Left ventricle myocardium inferior (tissue), 1 donor: ENCODE data around the gene RAD51AP2. TPM values are rescaled to one million over a fixed set of nuclear protein-coding genes. Genes with fewer than 3 reads are reported as not detected.

Experiments
- DNase-seq: peaks from one replicate; pipeline ENCODE4 v3.0.0-alpha.2; 2020
- H3K27ac ChIP-seq: fragments of 200-600 bp; replicated peaks from 2 replicates; pipeline ENCODE4 v1.8.0; 2021
- H3K27me3 ChIP-seq: fragments of 200-600 bp; 2 replicates; pipeline ENCODE4 v1.8.0; 2021; ENCODE audit warnings: low read depth
- H3K36me3 ChIP-seq: fragments of 200-600 bp; 2 replicates; pipeline ENCODE4 v1.8.0; 2021
- H3K4me1 ChIP-seq: fragments of 200-600 bp; 2 replicates; pipeline ENCODE4 v1.8.0; 2021
- H3K4me3 ChIP-seq: fragments of 200-600 bp; 2 replicates; pipeline ENCODE4 v1.8.0; 2021; ENCODE audit warnings: mild to moderate bottlenecking, moderate library complexity
- H3K9me3 ChIP-seq: fragments of 200-600 bp; replicated peaks from 2 replicates; pipeline ENCODE4 v1.8.0; 2021
- CTCF ChIP-seq: fragments of 200-600 bp; IDR thresholded peaks from 2 replicates; pipeline ENCODE4 v1.8.0; 2021; ENCODE audit warnings: antibody characterized with exemption, mild to moderate bottlenecking, borderline replicate concordance
- intact Hi-C: fragments of 100-400 bp; cut with micrococcal nuclease; formaldehyde crosslinking; loops from one replicate; pipeline ENCODE4 v1.11.0; 2022
- total RNA-seq: library from RNA; stranded (reverse); fragmentation: NEBNext Ultra II Directional; extraction: Animal tissue kit (Norgen Biotek cat#: 25700); gene quantifications from one replicate; pipeline ENCODE4 v1.2.1, GENCODE V29; 2021
- donor health status: DM: no; HTN: yes; CAD: no; lungs with severe emphysema.

Gene RAD51AP2
- total RNA-seq, 1 donor from 2014 or later, result 0.14 TPM

GRCh38 chr2:17550907-17551306, 32.7 kb upstream of the RAD51AP2 start:
- H3K9me3 ChIP-seq, result no peaks in the 10 kb centered on the region
- no peaks in the 10 kb centered on the region for H3K4me1 ChIP-seq
- no peaks in the 10 kb centered on the region for H3K36me3 ChIP-seq
- H3K27me3 ChIP-seq, result peaks cover 8% of the 10 kb centered on the region
- no peak overlapping the region for H3K4me3 ChIP-seq
- no peak overlapping the region for H3K27ac ChIP-seq
- TF ChIP-seq CTCF, result no peak
- DNase-seq, result no peak
- intact Hi-C loops, result no loop called here

GRCh38 chr2:17547737-17548136, 29.5 kb upstream of the RAD51AP2 start:
- no peak for DNase-seq
- peaks cover 20% of the 10 kb centered on the region for H3K27me3 ChIP-seq
- no peak overlapping the region for H3K27ac ChIP-seq
- no peaks in the 10 kb centered on the region for H3K9me3 ChIP-seq
- no peak overlapping the region for H3K4me3 ChIP-seq
- H3K4me1 ChIP-seq, result no peaks in the 10 kb centered on the region
- no peaks in the 10 kb centered on the region for H3K36me3 ChIP-seq
- TF ChIP-seq CTCF, result no peak
- intact Hi-C loops, result no loop called here

GRCh38 chr2:17547237-17547636, 29.0 kb upstream of the RAD51AP2 start:
- no peak overlapping the region for H3K4me3 ChIP-seq
- H3K27ac ChIP-seq, result no peak overlapping the region
- H3K27me3 ChIP-seq, result peaks cover 25% of the 10 kb centered on the region
- H3K9me3 ChIP-seq, result no peaks in the 10 kb centered on the region
- intact Hi-C loops, result no loop called here
- no peaks in the 10 kb centered on the region for H3K36me3 ChIP-seq
- H3K4me1 ChIP-seq, result no peaks in the 10 kb centered on the region
- no peak for DNase-seq
- no peak for TF ChIP-seq CTCF

GRCh38 chr2:17545680-17546613, 27.7 kb upstream of the RAD51AP2 start:
- H3K36me3 ChIP-seq, result no peaks in the 10 kb centered on the region
- intact Hi-C loops, result no loop called here
- TF ChIP-seq CTCF, result no peak

GRCh38 chr2:17544256-17544655, 26.0 kb upstream of the RAD51AP2 start:
- Histone ChIP-seq H3K9me3 (no peaks in the 10 kb centered on the region), H3K27me3 (peaks cover 54% of the 10 kb centered on the region), H3K4me3 (no peak overlapping the region), H3K36me3 (no peaks in the 10 kb centered on the region), H3K4me1 (peaks cover 26% of the 10 kb centered on the region), H3K27ac (no peak overlapping the region)
- no peak for DNase-seq
- no peak for TF ChIP-seq CTCF
- intact Hi-C loops, result no loop called here

More at GRCh38 chr2:17545680-17546613, 27.7 kb upstream of the RAD51AP2 start:
- no peak overlapping the region for H3K27ac ChIP-seq
- peaks cover 38% of the 10 kb centered on the region for H3K27me3 ChIP-seq
- no peaks in the 10 kb centered on the region for H3K9me3 ChIP-seq
- H3K4me3 ChIP-seq, result no peak overlapping the region
- peaks cover 12% of the 10 kb centered on the region for H3K4me1 ChIP-seq
- no peak for DNase-seq
